Effector memory CD4-positive, alpha-beta T cell (primary cell): ENCODE measurements around the gene MTNR1B.

ENCODE experiments used
- DNase-seq, 3 donors: peaks; one replicate each; pipeline ENCODE4 v3.0.0-alpha.2; 2020
- H3K27ac ChIP-seq: 2 replicates; pipeline ENCODE4 v1.7.0; 2013; ENCODE audit warnings: mild to moderate bottlenecking, low read length, moderate library complexity; ENCODE audit not compliant: insufficient read depth, poor library complexity, severe bottlenecking
- H3K27me3 ChIP-seq: replicated peaks from 2 replicates; pipeline ENCODE4 v1.7.0; 2013; ENCODE audit warnings: mild to moderate bottlenecking, low read length; ENCODE audit not compliant: insufficient read depth, control insufficient read depth, poor library complexity, severe bottlenecking
- H3K36me3 ChIP-seq: 2 replicates; pipeline ENCODE4 v1.7.0; 2013; ENCODE audit warnings: mild to moderate bottlenecking, low read length, moderate library complexity; ENCODE audit not compliant: control insufficient read depth, insufficient read depth
- H3K4me1 ChIP-seq: 2 replicates; pipeline ENCODE4 v1.7.0; 2013; ENCODE audit warnings: low read length, mild to moderate bottlenecking; ENCODE audit not compliant: control insufficient read depth, insufficient read depth, poor library complexity, severe bottlenecking
- H3K4me3 ChIP-seq: 2 replicates; pipeline ENCODE4 v1.7.0; 2013; ENCODE audit warnings: low read length, low read depth, mild to moderate bottlenecking; ENCODE audit not compliant: insufficient read depth, poor library complexity, severe bottlenecking
- H3K9me3 ChIP-seq: 2 replicates; pipeline ENCODE4 v1.7.0; 2013; ENCODE audit warnings: mild to moderate bottlenecking, low read length, moderate library complexity; ENCODE audit not compliant: control insufficient read depth

Gene MTNR1B

GRCh38 chr11:93001806-93002205 lies 32.4 kb downstream of the MTNR1B start:
- Histone ChIP-seq H3K27me3 (no peaks in the 10 kb centered on the region), H3K9me3 (no peaks in the 10 kb centered on the region), H3K4me3 (no peak overlapping the region), H3K4me1 (no peaks in the 10 kb centered on the region), H3K36me3 (no peaks in the 10 kb centered on the region), H3K27ac (no peak overlapping the region)
- DNase-seq = no peak

- no peak for DNase-seq
- H3K4me3 ChIP-seq = no peak overlapping the region
Observed at GRCh38 chr11:93002380-93002779, 32.9 kb downstream of the MTNR1B start.

GRCh38 chr11:93005239-93005638 lies 35.8 kb downstream of the MTNR1B start:
- H3K36me3 ChIP-seq = no peaks in the 10 kb centered on the region
- H3K27me3 ChIP-seq = no peaks in the 10 kb centered on the region
- no peaks in the 10 kb centered on the region for H3K4me1 ChIP-seq
- H3K4me3 ChIP-seq = no peak overlapping the region
- H3K9me3 ChIP-seq = no peaks in the 10 kb centered on the region
- no peak for DNase-seq
- no peak overlapping the region for H3K27ac ChIP-seq

More at GRCh38 chr11:93002380-93002779, 32.9 kb downstream of the MTNR1B start:
- H3K4me1 ChIP-seq = no peaks in the 10 kb centered on the region
- no peaks in the 10 kb centered on the region for H3K36me3 ChIP-seq
- H3K27me3 ChIP-seq = no peaks in the 10 kb centered on the region
- H3K27ac ChIP-seq = no peak overlapping the region
- H3K9me3 ChIP-seq = no peaks in the 10 kb centered on the region

- DNase-seq = no peak
- Histone ChIP-seq H3K4me3 (no peak overlapping the region), H3K27ac (no peak overlapping the region), H3K36me3 (no peaks in the 10 kb centered on the region), H3K9me3 (no peaks in the 10 kb centered on the region), H3K27me3 (no peaks in the 10 kb centered on the region), H3K4me1 (no peaks in the 10 kb centered on the region)
Observed at GRCh38 chr11:93013646-93014045, 44.2 kb downstream of the MTNR1B start.

- no peak overlapping the region for H3K27ac ChIP-seq
- no peak overlapping the region for H3K4me3 ChIP-seq
- no peaks in the 10 kb centered on the region for H3K36me3 ChIP-seq
- no peak for DNase-seq
- no peaks in the 10 kb centered on the region for H3K9me3 ChIP-seq
- H3K4me1 ChIP-seq = no peaks in the 10 kb centered on the region
- H3K27me3 ChIP-seq = no peaks in the 10 kb centered on the region
Observed at GRCh38 chr11:93016595-93016994, 47.1 kb downstream of the MTNR1B start.

- no peak for DNase-seq
- H3K36me3 ChIP-seq = no peaks in the 10 kb centered on the region
- H3K27ac ChIP-seq = no peak overlapping the region
Observed at GRCh38 chr11:93017821-93018690, 48.6 kb downstream of the MTNR1B start.

GRCh38 chr11:93020248-93021046 lies 51.0 kb downstream of the MTNR1B start:
- Histone ChIP-seq H3K36me3 (no peaks in the 10 kb centered on the region), H3K4me1 (no peaks in the 10 kb centered on the region), H3K27me3 (no peaks in the 10 kb centered on the region), H3K27ac (no peak overlapping the region), H3K9me3 (no peaks in the 10 kb centered on the region), H3K4me3 (no peak overlapping the region)
- no peak for DNase-seq

More at GRCh38 chr11:93017821-93018690, 48.6 kb downstream of the MTNR1B start:
- H3K4me1 ChIP-seq = no peaks in the 10 kb centered on the region
- H3K4me3 ChIP-seq = no peak overlapping the region
- no peaks in the 10 kb centered on the region for H3K9me3 ChIP-seq
- no peaks in the 10 kb centered on the region for H3K27me3 ChIP-seq

GRCh38 chr11:93024369-93024768 lies 54.9 kb downstream of the MTNR1B start:
- no peak overlapping the region for H3K27ac ChIP-seq
- no peaks in the 10 kb centered on the region for H3K27me3 ChIP-seq
- H3K4me3 ChIP-seq = no peak overlapping the region
- no peaks in the 10 kb centered on the region for H3K36me3 ChIP-seq
- H3K4me1 ChIP-seq = no peaks in the 10 kb centered on the region
- DNase-seq = no peak
- H3K9me3 ChIP-seq = no peaks in the 10 kb centered on the region

- no peaks in the 10 kb centered on the region for H3K9me3 ChIP-seq
- no peak for DNase-seq
- no peaks in the 10 kb centered on the region for H3K27me3 ChIP-seq
- no peaks in the 10 kb centered on the region for H3K36me3 ChIP-seq
- H3K4me1 ChIP-seq = no peaks in the 10 kb centered on the region
- H3K27ac ChIP-seq = no peak overlapping the region
- no peak overlapping the region for H3K4me3 ChIP-seq
Observed at GRCh38 chr11:93025558-93026255, 56.3 kb downstream of the MTNR1B start.
